SK-N-MC (cell line): ENCODE measurements around the gene ERICH6.

ENCODE experiments used
- EZH2 ChIP-seq: fragments of 200-600 bp; sonication (generic); IDR thresholded peaks from one replicate; pipeline ENCODE4 v1.6.1; 2017; ENCODE audit warnings: antibody characterized with exemption
- POLR2AphosphoS5 ChIP-seq: IDR thresholded peaks from 2 replicates; pipeline ENCODE4 v1.6.1; 2012; ENCODE audit warnings: mild to moderate bottlenecking, low read depth, low read length, borderline replicate concordance

- TF ChIP-seq EZH2 (no peak), POLR2AphosphoS5 (no peak)
These were observed 42.1 kb upstream of the ERICH6 start for GRCh38 chr3:150745832-150746231.
